Left renal pelvis (tissue), 4 donors: Measurements from ENCODE around the gene AXIN1. TPM values are rescaled to one million over a fixed set of nuclear protein-coding genes. Genes with fewer than 3 reads are reported as not detected.
"Not testable (repeated sequence)": the region's sequence is repeated elsewhere in the genome, so short reads cannot be mapped to it uniquely, and the experiment has no call there.

ENCODE experiments used
- DNase-seq, 4 donors: peaks; one replicate each; pipeline ENCODE4 v3.0.0-alpha.2; 2013; ENCODE audit warnings: low read depth in 4 of 4, low spot score in 3 of 4
- polyA plus RNA-seq, 4 donors: library from polyadenylated mRNA; unstranded; fragments of 120-200 nt; gene quantifications; one replicate each; pipeline ENCODE4 v1.2.1, GENCODE V29; 2013; ENCODE audit not compliant: insufficient read length in 4 of 4

The AXIN1 gene
- polyA plus RNA-seq, 4 donors: 14.9 to 22.8 (median 15.8) TPM

DNA sequence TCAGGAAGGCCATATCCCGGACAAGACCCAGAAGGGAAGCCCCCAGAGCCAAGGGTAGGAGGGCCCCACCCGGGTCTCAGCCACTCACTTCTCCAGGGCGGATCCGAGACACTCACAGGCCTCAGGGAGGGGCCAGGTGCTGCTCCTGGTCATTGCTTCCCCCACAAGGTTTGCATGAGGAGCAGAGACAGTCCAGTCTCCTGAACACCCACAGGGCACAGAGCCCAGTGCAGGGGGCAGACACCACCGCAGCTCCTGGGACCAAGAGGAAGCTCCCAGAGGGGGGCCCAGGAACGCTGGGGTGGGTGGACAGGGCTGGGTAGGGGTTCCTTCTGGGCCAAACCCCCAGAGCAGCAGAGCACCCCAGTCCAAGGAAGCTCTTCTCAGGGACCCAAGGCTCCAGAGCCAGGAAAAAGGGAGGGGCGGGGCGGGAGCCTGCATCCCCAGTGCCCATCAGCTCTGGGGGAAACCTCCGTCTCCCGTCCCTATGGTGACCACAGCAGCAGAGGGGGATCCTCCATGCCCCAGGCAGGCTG lies 18.5 kb upstream of the AXIN1 start:
- DNase-seq: no peak

DNA sequence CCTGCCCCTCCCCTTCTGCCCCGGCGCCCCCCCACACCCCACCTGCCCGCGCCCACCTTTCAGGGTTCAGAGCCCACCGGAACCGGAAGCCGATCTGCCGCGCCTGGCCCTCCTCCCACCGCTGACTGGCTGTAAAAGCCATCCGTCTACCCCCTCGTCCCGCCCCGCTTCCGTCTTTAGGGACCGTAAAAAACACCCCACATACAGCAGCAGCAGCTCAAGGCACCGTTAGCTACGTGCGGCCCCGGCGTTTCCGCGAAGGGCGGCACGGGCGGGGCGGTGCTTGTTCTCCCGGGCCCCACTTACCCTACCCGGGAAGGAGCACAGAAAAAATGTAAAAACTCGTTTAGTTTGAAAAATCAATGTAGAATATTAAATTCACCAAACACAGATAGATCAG lies 17.9 kb upstream of the AXIN1 start, which contains the start of gene MRPL28:
Gene MRPL28, minus strand, starts transcription at position 96 of the 400 bp plus-strand sequence. CDS start 320 bp downstream, outside the sequence.
- DNase-seq: peak; percentile 80 to 87 (median 83)

DNA sequence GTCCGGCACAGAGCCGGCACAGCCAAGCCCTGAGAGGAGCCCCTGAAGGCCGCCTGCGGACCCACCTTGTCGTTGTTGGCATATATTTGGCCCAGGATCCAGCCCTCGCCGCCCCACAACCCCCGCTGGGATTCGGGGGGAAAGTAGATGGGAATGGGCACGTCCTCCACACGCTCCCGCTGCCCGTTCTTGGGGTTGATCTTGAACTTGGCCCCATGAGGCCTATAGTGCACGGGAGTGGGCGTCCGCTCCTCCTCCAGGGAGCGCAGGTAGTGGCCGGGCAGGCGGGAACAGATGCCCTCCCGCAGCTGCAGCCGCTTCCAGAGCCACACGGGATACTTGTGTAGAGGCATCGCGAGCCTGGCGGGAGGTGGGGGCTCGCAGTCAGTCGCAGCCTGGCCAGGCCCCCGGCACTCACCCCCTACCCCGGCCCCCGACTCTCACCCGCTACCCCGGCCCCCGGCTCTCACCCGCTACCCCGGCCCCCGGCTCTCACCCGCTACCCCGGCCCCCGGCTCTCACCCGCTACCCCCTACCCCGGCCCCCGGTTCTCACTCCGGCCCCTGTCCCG lies 17.4 kb upstream of the AXIN1 start:
- DNase-seq: no peak

DNA sequence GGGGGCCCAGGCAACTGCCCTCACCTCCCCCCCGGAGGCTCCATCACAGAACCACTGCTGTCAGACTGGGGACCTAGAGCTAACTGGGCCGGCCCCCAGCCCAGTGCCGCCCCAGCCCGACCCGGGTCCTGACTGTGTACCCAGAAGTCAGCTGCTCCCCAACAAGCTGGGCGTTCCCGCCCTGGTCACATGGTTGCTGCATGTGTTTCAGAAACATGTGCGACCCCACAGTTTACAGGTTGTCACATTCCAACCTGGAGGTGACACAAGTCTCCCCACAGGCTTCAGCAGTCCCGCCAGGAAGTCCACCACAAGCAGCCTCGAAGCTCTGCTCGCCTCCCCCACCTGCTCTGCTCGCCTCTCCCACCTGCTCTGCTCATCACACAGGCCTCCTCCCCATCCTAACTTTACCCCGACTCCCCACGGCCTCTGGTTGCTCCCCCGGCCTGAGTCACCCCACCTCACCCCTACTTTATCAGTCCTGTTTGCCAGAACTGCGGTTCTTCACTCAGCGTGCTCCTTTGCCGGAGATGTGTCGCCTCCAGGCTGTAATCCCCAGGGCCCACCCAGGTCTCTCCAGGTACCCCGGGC lies 16.8 kb upstream of the AXIN1 start:
- no peak for DNase-seq

DNA sequence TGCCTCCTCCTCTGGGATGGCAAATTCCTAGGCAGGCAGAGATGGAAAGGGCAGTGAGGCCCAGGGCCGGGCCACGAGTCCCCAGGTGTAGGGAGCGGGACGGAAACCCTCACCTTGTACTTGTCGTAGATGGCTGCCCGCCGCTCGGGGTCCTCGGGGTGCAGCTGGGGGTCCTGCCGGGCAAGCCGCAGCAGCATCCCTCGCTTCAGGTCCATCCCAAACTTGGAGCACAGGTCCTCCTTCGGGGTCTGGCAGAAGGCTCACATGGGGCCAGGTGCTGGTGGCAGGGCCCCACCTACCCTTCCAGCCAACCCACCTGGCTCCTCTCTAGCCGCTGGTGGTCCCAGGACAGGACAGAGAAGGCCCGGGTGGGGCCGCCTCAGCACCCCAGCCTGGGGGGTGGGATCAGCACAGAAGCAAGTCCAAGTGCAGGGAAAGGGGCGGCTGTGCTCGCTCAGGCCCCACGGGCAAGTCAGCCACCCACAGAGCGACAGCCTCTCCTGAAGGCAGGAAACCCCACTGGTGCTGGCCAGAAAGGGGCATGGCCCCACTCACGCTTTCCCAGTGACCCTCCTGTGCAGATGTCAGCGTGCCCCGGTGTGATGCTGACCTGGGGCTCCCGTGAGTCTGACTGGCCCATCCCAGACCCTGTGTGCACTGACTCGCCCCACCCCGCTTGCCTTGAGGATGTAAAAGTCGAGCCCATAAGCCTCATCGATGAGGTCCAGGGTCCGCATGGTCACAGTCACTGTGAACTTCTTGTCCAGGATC lies 16.1 kb upstream of the AXIN1 start:
- DNase-seq: no peak

DNA sequence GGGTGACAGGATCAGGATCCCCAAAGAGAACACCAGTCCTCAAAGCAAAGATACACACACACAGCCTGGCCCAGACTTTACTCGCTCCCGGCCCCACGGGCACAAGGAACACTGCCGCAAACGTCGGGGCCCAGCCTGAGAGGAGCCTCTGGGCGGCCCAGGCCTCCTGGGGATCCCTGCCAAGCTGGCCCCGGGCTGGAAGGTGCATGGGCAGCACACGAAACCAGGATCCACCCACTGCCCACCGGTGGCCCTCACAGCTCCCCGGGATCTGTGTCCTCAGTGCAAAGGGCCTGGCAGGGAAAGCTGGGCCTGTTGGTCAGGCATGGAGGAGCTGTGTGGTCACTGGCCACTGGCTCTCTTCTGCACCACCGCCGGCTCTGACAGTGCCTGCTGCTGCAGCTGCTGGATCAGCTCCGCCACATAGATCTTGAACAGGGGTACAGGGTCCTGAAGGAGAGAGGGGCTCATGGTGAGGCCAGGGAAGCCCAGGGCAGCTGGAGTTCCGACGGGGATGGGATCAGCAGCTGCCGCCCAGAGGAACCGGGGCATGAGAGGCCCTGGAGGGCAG lies 14.9 kb upstream of the AXIN1 start:
- no peak for DNase-seq

DNA sequence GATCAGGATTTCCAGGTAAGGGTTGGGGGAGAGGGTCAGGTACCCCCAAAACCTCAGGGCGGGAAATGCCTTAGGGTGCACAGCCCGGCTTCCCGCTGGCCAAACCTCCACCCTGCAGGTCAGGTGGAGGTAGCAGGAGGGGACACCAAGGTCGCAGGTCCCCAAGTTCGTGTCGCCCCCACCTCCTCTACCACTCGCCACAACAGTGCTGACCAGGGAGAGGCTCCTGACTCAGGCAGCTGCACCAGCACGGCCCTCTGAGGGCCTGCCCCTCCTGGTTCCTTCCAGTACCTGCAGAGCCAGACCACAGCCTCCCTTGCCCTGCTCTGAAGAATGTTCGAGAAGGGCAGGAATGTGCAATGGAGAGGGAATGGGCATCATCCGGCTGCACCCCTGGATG lies 14.0 kb upstream of the AXIN1 start:
- DNase-seq: no peak

DNA sequence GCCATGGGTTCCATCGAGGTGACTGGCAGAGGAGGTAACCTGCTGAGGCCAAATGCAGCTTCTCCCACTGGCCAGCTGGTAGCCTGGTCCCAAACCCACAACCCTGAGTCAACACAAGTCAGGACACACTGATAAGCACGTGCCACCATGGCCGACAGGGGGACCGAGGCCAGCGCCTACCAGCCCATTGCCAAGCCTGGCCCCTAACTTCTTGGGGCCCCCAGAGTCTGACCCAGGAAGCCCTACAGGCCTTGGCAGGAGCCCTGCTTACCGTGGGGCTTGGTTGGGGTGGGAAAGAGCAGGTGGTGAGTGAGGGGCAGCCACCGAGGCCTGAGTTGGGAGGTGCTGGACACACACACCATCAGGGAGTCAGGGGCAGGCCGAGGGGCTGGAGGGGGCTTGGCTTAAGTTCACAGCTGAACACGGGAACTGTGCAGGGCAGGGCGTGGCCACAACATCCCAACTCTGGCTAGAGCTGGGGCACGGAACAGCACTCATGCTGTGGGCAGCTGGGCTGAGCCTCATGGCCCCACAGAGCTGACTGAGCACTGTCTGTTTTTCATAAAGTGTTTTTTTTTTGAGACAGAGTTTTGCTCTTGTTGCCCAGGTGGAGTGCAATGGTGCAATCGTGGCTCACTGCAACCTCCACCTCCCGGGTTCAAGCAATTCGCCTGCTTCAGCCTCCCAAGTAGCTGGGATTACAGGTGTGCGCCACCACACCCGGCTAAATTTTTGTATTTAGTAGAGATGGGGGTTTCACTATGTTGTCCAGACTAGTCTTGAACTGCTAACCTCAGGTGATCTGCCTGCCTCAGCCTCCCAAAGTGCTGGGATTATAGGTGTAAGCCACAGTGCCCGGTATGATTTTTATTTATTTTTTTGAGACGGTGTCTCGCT lies 12.3 kb upstream of the AXIN1 start:
- DNase-seq: no peak

DNA sequence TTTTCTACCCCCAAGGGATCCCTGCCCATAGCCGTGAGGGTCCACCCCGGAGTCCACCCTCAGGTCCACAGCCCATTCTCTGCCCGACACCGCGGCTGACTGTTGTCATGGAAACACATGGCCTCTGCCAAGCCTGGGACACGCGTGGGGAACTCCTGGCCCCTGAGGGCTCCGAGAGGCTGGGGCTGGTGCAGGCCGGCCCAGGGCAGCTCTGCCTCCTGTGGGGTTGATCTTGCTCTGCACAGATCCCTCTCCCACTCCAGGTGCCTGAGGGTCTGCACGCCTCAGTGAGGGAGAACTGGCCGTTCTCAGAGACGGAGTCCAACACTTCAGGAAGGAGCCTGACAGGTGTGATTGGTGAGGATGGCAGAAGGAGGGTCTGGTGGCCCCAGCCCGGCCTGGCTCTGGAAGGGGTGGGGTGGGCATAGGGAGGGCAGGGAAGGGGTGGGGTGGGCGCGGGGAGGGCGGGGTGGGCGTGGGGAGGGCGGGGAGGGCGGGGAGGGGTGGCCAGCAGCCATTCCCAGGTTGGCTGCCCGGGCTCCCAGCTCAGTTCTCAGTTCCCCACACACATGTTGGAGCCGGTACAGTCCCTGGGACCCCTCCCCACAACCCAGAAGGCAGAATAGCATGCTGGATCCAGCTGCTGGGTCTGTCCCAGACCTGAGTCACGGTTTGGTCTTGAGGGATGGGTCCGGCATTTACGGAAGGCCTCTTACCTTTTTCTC lies 11.4 kb upstream of the AXIN1 start:
- no peak for DNase-seq

DNA sequence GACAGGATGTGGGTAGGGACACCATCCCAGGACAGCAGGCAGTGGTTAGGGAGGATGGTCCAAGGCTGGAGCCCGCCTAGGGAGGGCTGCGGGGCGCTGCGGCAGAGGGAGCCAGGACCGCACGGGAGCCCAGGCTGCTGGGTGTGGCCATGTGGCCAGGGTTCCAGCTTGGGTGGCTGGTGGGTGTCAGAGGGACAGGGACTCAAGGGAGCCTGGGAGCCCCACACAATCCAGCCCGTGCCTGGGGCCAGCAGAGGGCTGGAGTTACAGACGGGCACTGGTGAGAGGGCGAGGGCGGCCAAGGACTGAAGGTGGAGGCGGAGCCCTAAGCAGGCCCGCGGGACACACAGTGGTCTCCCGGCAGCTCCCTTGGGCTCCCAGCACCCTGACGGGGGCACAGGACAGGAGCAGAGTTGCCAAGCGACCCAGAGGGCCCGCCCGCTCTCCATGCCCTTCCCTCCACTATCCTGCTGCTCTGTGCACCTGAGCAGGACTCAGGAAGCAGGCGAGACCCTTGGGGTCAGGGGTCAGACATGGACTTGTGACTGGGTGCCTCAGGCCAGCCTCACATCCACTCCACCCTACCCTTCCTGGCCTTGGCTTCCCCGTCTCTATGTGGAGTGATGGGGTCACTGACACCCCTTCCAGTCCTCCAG lies 10.7 kb upstream of the AXIN1 start:
- no peak for DNase-seq

DNA sequence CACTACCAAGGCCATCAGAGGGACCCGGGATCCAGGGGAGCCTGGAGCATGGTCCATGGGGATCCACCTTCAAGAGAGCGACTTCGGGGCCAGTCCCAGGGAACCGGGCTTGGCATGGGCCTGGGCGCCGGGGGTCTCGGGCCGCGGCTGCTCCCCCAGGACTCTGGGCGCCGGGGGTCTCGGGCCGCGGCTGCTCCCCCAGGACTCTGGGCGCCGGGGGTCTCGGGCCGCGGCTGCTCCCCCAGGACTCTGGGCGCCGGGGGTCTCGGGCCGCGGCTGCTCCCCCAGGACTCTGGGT lies 10.1 kb upstream of the AXIN1 start:
- not testable (repeated sequence) for DNase-seq

DNA sequence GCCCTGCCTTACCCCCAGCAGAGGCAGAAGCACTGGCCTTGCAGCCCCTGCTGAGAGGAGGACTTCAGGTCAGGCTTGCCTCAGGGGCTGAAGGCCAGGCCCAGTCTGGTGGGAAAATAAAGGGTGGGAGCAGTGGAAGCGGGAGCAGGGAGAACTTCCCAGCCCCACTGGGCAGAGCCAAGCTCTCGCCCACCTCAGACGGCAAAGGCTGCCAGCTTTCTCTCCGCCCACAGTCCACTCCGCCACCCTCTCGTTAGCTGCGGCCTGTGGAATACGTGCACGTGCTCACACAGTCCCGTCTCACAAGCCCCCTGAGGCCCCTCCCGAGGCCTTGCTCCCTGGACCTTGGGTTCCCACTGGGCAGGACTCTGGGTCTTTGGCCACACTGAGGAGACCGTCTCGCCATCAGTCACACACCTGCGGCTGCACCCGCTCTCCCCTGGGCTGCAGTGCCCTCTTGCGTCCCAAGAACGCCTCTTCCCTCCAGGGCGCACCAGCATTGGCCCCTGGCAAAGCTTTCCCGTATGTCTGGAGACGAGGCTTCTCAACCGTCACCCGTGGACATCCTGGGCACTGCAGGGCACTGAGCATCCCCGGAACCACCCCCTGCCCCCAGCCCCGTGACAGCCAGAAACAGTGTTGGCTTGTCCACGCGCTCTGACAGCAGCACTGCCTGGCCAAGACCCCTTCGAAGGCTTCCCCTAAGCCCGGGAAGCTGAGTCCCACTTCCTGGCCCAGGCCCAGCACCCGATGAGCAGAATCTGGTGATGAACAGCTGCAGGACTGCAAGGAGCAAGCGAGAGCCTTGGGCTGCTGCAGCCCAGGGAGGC lies 9.6 kb upstream of the AXIN1 start:
- no peak for DNase-seq

DNA sequence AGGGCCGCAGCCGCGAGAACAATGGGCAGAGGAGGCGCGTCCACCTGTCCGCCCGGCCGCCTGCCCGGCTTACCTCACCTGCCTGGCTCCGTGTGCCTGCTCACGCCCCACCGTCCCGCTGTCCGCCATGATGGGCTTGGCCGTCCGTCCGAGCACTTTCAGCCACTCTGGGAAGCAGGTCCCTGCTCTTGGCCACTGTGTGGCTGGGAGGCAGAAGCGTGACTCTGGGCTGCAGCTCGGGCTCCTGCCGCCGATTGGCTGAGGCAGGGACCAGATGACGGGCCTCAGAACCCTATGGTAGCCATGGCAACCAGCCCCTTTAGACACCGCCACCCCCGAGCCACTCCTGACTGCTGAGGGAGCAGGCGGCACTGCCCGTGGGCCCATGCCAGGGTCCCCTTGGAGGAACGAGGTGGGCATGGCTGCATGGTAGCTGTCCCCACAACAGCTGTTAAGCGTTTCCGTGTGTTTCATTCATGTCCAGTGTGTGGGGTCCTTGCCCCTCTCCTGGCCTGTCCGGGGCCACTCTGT lies 8.9 kb upstream of the AXIN1 start:
- DNase-seq: no peak

DNA sequence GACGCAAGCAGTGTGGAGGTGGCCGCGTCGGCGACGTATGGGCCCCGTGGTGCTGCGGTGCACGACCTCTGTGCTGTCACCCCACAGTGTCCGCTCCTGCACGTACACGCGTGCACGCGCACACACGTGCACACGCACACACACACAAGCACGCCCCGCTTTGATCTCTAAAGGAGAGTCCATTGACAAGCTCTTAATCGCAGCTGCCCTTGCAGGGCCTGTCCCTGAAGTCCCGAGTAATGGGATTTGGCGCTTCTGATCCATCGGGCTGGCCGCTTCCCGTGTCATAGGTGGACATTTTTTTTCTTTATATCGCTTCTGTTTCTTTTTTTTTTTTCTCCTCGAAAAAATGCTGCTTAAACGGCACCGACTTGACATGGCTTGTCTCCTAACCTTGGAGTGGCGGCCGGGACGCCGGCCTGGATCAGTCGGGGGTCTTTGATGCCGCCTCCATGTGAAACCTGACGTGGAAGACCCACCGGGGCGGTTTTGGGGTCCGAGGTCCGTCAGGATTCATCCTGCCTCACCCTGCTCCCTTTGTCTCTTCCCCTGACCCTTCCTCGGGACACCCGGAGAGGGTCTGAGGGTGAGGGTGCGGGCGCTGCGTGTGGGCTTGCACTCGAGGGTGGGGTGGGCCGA lies 8.3 kb upstream of the AXIN1 start:
- no peak for DNase-seq

DNA sequence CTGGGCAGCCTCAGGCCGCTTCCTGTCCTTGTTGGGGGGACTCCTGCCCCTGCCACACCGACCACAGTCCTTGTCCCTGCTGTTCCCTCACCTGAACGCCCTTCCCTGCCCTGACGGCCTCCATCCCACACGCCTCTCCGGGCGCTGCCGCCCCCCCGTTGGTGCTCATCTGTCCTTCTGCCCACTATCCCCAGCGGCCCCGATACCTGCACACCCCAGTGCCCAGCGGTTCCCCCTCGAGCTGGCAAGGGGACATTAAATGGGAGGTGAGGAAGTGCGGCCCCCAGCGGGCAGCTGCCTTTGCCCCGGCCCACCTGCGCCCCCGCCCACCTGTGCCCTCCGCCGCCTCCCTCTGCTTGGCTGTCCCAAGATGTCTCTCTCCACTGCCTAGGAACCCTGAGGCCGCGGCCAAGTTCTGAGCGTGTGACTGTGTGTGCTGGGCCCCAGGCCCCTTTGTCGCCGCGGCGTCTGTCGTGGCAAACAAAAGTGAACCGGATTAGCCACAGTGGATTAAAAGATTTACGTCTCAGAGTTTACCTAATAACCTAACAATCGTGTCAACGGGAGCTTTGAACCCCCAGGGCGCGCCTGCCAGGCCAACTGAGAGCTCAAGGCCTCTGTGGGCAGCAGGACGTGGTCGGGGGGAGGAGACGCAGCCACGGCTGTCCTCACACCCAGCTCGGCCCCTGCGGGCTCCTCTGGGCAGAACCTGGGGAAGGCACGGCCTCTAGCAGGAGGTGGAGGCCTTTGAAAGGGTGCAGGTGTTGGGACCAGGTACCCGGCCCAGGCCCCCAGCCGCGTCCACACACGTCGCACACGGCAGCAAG lies 7.6 kb upstream of the AXIN1 start:
- DNase-seq: no peak

DNA sequence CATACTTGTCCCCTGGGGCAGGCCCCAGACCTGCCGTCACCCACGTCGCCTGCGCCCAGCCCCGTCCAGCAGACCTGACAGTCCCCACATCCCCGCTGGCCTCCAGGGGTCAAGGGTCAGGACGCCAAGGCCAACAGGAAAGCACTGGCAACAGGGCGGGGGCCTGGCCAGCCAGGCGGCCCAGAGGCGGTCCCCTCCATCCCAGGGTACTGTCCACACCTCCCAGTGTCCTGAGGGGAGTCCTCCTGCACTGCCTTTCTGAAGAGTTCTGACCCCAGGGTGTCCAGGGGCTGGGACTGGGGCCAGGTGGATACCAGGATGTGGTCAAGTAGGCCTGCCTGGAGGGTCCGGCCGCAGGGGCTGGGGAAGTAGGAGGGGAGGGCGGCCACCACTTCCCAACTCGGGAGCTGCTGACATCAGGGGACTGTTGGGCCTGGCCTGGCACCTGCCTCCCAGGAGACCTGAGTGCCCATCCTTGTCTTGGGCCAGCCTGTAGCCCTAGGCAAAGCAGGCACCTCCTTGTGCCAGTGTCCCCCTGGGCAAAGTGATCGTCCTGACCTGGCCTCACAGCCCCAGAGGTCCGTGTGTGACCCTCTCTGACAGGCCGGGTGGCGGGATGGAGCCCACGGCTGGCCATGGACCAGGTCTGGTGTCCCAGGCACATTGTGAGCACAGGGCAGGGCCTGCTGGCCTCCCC lies 6.7 kb upstream of the AXIN1 start:
- no peak for DNase-seq
